ENCODE results near the gene NOTUM.
"Not testable (repeated sequence)": the region's sequence is repeated elsewhere in the genome, so short reads cannot be mapped to it uniquely, and the experiment has no call there.

NOTUM gene

GRCh38 chr17:81922566-81923301 lies 38.3 kb downstream of the NOTUM start:
- no peak for FAIRE-seq

DNA sequence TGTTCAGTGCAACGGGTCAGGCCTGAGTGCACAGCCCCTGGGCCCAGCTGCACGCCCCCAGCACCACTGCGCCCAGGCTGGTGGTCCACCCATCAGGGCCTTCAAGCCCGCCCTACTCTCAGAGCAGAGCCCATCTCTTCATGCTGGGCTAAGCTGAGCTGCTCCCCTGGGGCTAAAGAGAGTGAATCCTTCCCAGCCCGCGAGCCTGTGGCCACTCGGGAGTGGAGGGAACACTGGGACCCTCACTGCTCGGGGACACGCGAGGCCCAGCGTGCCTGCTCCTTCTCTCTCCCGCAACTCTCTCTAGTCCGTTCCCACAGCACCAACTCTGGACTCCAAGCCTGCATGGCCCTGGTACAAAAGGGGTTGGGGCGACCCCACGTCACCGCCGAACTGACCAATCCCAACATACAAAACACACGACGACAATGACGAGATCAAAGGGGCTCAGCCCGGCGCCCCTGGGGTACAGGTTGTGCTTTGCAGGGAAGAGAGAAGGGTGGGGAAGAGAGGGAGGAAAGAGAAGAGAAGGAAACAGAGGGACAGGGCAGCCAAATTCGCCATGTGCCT lies 38.9 kb downstream of the NOTUM start:
- no peak for FAIRE-seq

DNA sequence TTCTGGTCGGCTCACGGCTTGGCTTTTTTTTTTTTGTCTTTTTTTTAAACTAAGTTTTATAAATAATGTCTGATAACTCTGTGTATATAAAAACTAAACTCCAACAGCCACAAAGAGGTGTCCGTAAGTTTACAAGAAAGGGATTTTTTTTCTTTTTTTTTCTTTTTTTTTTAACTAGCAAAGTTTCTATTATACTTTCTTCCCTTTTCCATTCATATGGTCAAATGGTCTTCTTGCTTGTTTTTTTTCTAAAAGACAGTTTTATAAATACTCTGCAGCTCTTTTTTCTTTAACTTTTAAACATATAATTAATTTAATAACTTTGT lies 39.5 kb downstream of the NOTUM start:
- no peak for FAIRE-seq

- FAIRE-seq: no peak
These were observed 40.1 kb downstream of the NOTUM start for GRCh38 chr17:81920612-81921536.

DNA sequence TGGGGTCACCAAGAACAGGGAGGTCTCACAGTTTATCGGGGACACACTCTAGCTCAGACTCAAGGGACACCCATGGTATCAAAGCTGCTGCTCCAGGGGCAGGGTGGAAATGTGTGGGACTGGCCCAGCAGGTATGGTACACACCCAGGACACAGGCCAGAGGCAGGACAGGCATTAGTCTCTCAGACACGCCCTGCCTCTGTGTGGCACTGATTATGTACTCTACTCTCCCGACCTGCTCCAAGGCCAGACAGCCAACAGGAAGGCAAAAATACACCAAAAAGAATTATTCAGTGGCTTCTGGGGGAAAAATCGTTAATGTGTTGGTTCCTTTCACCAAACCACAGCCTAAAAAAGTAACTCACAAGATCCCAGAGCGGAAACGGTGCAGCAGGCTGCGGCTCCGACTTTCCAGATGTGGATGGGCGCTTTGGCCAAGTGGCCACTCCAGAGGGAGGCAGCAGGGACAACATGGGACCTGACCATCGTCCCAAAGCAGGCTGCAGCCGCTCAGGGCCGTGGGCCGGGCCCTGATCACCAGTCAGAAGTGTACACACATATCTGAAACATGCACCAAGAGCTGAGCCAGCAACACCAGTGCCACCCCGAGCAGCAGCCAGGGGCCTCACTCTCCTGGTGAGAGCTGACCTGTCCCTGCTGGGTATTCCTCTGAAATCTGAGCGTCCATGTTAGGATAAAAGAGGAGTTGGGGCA lies 42.0 kb downstream of the NOTUM start:
- FAIRE-seq: no peak

GRCh38 chr17:81918333-81918669 lies 42.7 kb downstream of the NOTUM start:
- not testable (repeated sequence) for FAIRE-seq

DNA sequence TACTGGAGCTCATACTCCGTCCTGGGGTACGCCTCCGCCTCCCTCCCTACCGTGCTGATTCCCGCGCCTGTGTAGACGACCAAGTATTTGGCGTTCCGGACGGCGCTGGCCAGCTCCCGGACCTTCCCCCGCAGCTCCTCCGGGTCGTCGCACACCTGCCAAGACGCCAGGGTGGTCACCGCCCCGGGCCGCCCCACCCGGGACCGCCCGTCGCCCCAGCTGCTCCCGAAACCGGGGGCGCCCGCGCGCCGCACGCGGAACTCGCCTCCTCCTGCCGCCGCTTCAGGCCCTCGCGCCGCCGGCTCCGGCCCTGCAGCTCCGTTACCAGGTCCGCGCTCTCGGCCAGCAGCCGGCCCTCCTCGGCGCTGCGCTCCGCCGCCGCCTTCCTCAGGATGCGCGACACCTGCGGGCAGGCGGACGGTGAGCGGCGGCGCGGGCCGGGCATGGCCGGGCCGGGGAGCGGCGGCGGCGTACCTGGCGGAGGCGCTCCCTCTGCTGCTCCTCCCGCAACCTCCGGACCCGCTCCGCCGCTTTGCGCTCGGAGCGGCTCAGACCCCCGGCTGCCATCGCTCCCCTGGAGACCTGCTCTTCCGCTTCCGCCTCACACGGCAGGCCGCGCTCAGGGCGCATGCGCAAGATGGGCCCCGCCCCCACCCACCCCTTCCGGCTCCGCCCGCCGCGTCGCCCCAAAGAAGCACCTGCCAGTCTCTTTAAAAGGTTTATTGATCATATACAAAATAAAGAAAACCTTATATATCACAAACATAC lies 43.2 kb downstream of the NOTUM start, which contains the start of gene SIRT7:
Gene SIRT7, minus strand, starts transcription at position 612 of the 768 bp plus-strand sequence. Its CDS starts 45 bp downstream, at position 567.
- no peak for FAIRE-seq

DNA sequence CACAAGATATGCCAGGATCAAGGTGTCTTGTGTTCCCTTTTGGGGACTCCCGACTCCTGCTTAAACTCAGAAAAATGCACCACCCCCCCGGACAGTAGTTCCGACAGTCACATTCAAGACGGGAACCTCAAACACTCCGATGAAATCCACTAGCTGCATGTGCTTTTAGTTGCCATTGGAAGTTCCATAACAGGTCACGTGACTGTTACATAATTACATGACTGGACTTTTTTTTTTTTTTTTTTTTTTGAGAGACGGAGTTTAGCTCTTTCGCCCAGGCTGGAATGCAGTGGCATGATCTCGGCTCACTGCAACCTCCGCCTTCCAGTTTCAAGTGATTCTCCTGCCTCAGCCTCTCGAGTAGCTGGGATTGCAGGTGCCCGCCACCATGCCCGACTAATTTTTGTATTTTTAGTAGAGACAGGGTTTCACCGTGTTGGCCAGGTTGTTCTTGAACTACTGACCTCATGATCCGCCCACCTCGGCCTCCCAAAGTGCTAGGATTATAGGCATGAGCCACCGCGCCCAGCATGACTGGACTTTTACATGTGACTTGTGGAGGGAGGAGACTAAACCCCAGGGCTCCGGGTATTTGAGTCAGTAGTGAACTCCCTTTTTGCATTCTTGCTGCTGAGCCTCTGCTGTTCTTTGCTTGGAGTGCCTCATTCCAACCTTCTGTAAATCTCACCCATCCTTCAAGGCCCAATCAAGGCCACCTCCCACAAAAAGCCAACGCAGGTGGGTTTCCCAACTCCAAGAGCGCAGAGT lies 44.6 kb downstream of the NOTUM start:
- no peak for FAIRE-seq

DNA sequence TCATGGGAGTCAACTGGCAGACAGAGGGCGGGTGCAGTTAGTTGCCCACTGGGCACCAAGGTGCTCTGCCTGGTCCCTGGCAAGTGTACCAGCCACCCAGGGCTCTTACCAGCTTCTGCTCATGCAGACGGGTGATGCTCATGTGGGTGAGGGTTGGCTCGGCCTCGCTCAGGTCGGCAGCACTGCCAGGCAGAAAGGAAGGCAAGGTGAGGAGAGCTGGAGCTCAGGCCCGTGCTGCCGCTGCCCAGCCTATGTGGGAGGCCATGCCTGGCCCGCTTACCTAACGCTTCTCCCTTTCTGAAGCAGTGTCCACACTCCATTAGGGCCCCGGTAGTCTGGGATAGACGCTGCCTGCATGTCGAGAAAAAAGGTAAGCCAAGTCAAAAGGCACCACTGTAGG lies 45.7 kb downstream of the NOTUM start:
- FAIRE-seq: no peak

DNA sequence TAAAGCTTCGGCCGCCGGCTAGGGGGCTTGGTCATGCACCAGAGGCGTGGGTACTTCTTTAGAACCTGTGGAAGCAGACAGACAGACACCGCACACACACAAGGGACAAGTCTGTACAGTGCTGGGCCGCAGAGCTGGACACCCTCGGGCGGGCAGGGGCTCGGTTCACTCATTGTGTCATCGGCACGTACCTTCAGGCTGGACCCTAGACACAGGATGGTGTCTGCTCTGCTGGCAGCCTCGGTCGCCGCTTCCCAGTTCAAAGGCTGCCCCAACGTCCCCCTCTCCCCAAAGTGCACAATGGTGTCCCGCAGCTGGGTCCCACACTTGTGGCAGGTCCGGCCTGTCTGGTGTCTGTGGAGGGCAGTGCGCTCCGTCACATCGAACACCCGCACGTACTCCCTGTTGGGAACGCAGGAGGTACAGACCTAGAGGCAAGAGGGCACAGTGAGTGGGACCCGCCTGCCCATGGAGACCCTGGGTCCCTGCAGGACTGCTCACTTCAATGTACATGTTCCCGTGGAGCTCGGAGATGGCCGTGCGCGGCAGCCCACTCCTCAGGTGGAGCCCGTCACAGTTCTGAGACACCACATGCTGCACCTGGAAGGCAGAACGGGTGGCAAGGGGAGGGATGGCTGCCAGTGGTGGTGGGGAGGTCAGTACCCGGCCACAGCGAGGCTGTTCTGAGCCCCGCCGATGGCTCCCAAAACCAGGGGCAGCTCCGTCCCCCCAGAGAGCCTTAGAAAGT lies 46.7 kb downstream of the NOTUM start:
- no peak for FAIRE-seq

DNA sequence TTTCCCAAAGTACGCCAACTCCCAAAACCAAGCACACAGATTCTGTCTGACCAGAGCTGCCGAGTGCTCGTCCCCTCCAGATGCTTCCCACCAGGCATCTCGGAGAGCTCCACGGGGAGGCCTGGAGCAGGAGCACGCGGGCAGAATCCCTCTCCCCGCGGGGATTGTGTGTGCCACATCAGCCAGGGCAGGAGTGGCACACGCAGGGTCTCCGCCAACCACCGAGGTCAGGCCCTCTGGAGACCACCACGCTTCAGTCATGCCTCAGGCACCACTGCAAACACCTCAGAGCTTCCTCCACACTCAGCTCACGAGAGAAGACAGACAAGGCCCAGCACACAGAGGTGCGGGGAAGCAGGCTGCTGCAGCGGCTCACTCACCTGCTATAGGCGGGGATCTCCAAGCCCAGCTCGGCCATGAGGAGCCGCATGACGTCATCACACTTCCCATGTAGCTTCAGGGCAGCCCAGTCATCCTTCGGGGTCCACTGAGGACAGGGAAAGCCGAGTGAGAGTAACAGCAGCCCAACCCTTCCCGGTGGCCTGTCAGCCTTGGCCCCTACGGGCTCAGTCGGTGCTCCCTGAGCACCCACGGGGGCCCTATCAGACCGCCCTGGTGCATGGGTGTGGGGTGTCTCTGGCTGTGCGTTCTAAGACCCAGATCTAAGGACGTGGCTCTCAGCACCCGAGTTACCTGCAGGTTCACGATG lies 47.4 kb downstream of the NOTUM start:
- no peak for FAIRE-seq

- no peak for FAIRE-seq
These were observed 48.3 kb downstream of the NOTUM start for GRCh38 chr17:81912441-81913309.

- no peak for FAIRE-seq
These were observed 49.0 kb downstream of the NOTUM start for GRCh38 chr17:81911969-81912368.

DNA sequence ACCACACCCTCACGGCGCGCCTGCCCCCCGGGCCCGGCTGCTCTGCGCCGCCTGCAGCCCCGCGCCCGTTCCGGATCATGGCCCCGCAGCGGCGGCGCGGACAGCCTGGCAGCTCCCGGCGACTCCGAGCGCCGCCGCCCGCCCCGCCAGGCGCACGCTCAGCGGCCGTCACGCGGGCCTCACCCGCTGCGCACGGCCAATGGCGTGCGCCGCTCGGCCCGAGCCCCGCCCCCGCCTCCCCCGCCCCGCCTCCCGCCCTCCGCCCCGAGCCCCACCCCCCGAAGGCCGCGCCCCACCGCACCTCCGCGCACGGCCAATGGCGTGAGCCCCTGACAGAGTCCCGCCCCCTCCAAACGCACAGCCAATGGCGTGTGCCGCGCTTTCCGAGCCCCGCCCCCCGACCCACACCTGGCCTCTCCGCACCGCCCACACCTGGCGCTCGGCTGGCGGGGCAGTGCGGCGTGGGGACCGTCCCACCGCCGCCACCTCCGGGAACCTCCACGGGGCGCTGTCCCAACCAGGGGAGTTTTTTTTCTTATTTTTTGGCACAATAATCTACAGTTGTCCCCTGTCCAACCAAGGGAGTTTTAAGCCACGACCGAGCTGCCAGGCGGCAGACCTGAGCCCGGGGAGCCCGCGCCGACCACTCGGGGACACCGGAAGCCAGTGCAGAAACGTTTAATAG lies 49.6 kb downstream of the NOTUM start, which contains the start of gene PCYT2:
Gene PCYT2, minus strand, starts transcription at position 123 of the 685 bp plus-strand sequence. Its CDS starts 44 bp downstream, at position 79.
- FAIRE-seq: no peak

- FAIRE-seq: no peak
These were observed 50.1 kb downstream of the NOTUM start for GRCh38 chr17:81910840-81911276.

- FAIRE-seq: no peak
These were observed 50.8 kb downstream of the NOTUM start for GRCh38 chr17:81909966-81910839.

DNA sequence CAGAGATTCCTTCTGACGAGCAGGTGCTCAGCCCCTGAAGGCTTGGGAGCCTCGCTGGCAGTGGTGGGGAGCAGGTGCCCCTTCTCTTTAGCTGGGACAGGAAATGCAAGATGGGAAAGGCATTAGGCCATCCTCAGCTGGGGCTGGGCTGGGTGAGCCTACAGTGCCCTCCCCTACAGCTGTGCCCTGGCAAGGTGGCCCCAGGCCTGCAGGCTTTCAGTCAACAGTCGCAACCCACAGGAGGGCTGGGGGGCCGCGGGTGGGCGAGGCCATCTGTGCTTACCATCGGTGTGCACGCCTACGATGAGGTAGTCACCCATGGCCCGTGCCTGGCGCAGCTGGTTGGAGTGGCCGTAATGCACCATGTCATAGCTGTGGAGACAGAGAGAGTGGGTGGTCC lies 51.8 kb downstream of the NOTUM start:
- no peak for FAIRE-seq

Data from A204.1 (cell line).